GM23338 (cell line): Measurements from ENCODE around the gene DGKD. TPM values are rescaled to one million over a fixed set of nuclear protein-coding genes. Genes with fewer than 3 reads are reported as not detected.
A peak's percentile ranks its signal among the peaks of the same experiment; 100 is the strongest.

Experiments used
- ATAC-seq: fragments of 200-7000 bp; cut with Tn5 transposase; 3 replicates; pipeline ENCODE4 v1.9.1; 2020
- DNase-seq: peaks from one replicate; pipeline ENCODE4 v3.0.0-alpha.2; 2015; ENCODE audit warnings: low spot score
- H2AFZ ChIP-seq: fragments of 200-600 bp; sonication (generic); 2 replicates; pipeline ENCODE4 v1.8.0; 2016; ENCODE audit warnings: antibody characterized with exemption, mild to moderate bottlenecking, moderate library complexity
- H3F3A ChIP-seq: fragments of 200-600 bp; sonication (generic); replicated peaks from 2 replicates; pipeline ENCODE4 v1.8.0; 2017; ENCODE audit warnings: antibody characterized with exemption, mixed run types, low read depth
- H3K27ac ChIP-seq: fragments of 200-600 bp; sonication (generic); 2 replicates; pipeline ENCODE4 v1.6.1; 2016; ENCODE audit warnings: low read depth
- H3K27me3 ChIP-seq: fragments of 200-600 bp; sonication (generic); 2 replicates; pipeline ENCODE4 v1.8.0; 2016; ENCODE audit warnings: mild to moderate bottlenecking, mixed run types, moderate library complexity; ENCODE audit not compliant: insufficient read depth
- H3K36me3 ChIP-seq: fragments of 200-600 bp; sonication (generic); 2 replicates; pipeline ENCODE4 v1.8.0; 2016; ENCODE audit warnings: mild to moderate bottlenecking; ENCODE audit not compliant: insufficient read depth
- H3K4me1 ChIP-seq: fragments of 200-600 bp; sonication (generic); 2 replicates; pipeline ENCODE4 v1.8.0; 2016; ENCODE audit warnings: mild to moderate bottlenecking, moderate library complexity; ENCODE audit not compliant: insufficient read depth
- H3K4me2 ChIP-seq: fragments of 200-600 bp; sonication (generic); 2 replicates; pipeline ENCODE4 v1.7.1; 2017; ENCODE audit warnings: mixed run types
- H3K4me3 ChIP-seq: fragments of 200-600 bp; sonication (generic); 2 replicates; pipeline ENCODE4 v1.6.1; 2016; ENCODE audit warnings: mixed run types
- H3K79me2 ChIP-seq: fragments of 200-600 bp; sonication (generic); replicated peaks from 2 replicates; pipeline ENCODE4 v1.8.0; 2017; ENCODE audit warnings: mild to moderate bottlenecking; ENCODE audit not compliant: insufficient read depth
- H3K9me2 ChIP-seq: fragments of 200-600 bp; sonication (generic); 2 replicates; pipeline ENCODE4 v1.8.0; 2017; ENCODE audit not compliant: insufficient read depth
- H4K20me1 ChIP-seq: fragments of 200-600 bp; sonication (generic); replicated peaks from 2 replicates; pipeline ENCODE4 v1.8.0; 2017; ENCODE audit warnings: mild to moderate bottlenecking; ENCODE audit not compliant: insufficient read depth
- H3K27ac Mint-ChIP-seq: 2 replicates; pipeline ENCODE4 v1.8.0; 2020; ENCODE audit warnings: inconsistent platforms, mild to moderate bottlenecking, moderate library complexity, mixed read lengths
- H3K27me3 Mint-ChIP-seq: 3 replicates; pipeline ENCODE4 v1.8.0; 2022; ENCODE audit warnings: low read depth, mild to moderate bottlenecking, moderate library complexity, mixed read lengths, inconsistent platforms; ENCODE audit not compliant: insufficient read depth, poor library complexity
- H3K36me3 Mint-ChIP-seq: 3 replicates; pipeline ENCODE4 v1.8.0; 2021; ENCODE audit warnings: low read depth, mild to moderate bottlenecking, inconsistent platforms, moderate library complexity, mixed read lengths
- H3K4me1 Mint-ChIP-seq: 3 replicates; pipeline ENCODE4 v1.8.0; 2020; ENCODE audit warnings: mild to moderate bottlenecking, inconsistent platforms, mixed read lengths
- H3K4me3 Mint-ChIP-seq: 3 replicates; pipeline ENCODE4 v1.8.0; 2021; ENCODE audit warnings: moderate library complexity, mild to moderate bottlenecking, inconsistent platforms, mixed read lengths
- H3K9me3 Mint-ChIP-seq: 3 replicates; pipeline ENCODE4 v1.8.0; 2020; ENCODE audit warnings: moderate library complexity, mild to moderate bottlenecking, inconsistent platforms, mixed read lengths
- CREB1 ChIP-seq: fragments of 250-450 bp; sonication (Bioruptor Pico); IDR thresholded peaks from 2 replicates; pipeline ENCODE4 v1.5.0; 2020; ENCODE audit warnings: low read depth, mild to moderate bottlenecking, moderate library complexity
- ETS1 ChIP-seq: IDR thresholded peaks from 2 replicates; pipeline ENCODE4 v1.6.1; 2016; ENCODE audit warnings: antibody characterized with exemption
- EZH2phosphoT487 ChIP-seq: fragments of 200-600 bp; sonication (generic); IDR thresholded peaks from one replicate; pipeline ENCODE4 v1.8.1; 2018; ENCODE audit warnings: antibody characterized with exemption; ENCODE audit not compliant: unreplicated experiment
- JUNB ChIP-seq: IDR thresholded peaks from one replicate; pipeline ENCODE4 v1.6.1; 2016; ENCODE audit warnings: antibody characterized with exemption; ENCODE audit not compliant: unreplicated experiment
- NANOG ChIP-seq: IDR thresholded peaks from 2 replicates; pipeline ENCODE4 v1.6.1; 2016; ENCODE audit warnings: antibody characterized with exemption, borderline replicate concordance
- POLR2AphosphoS5 ChIP-seq: IDR thresholded peaks from 2 replicates; pipeline ENCODE4 v1.6.1; 2016; ENCODE audit warnings: antibody characterized with exemption, low read depth
- REST ChIP-seq: IDR thresholded peaks from one replicate; pipeline ENCODE4 v1.6.1; 2018; ENCODE audit warnings: antibody characterized with exemption; ENCODE audit not compliant: unreplicated experiment
- STAT1 ChIP-seq: IDR thresholded peaks from one replicate; pipeline ENCODE4 v1.6.1; 2016; ENCODE audit warnings: antibody characterized with exemption; ENCODE audit not compliant: unreplicated experiment
- ZNF114 ChIP-seq: fragments of 250-450 bp; sonication (Bioruptor Pico); IDR thresholded peaks from 2 replicates; pipeline ENCODE4 v1.5.0; 2020; ENCODE audit warnings: mild to moderate bottlenecking, moderate library complexity
- polyA plus RNA-seq: library from polyadenylated mRNA; unstranded; fragments of >200 nt; fragmentation: Nextera tagmentation; extraction: Ambion mirVana; gene quantifications from 2 replicates; pipeline ENCODE4 v1.2.1, GENCODE V29; 2016
- total RNA-seq: library from RNA; depleted of rRNA; stranded (reverse); fragments of >200 nt; shearing (Covaris generic); gene quantifications from 2 replicates; pipeline ENCODE4 v1.2.3, GENCODE V29; 2014

Gene DGKD
- total and polyA plus RNA-seq, 2 experiments from 2014 or later: 11.1 to 23.4 TPM

GRCh38 chr2:233371641-233372040, 17.3 kb downstream of the DGKD start:
- Mint-ChIP-seq H3K27ac (no peak overlapping the region), H3K4me3 (no peak overlapping the region), H3K36me3 (no peaks in the 10 kb centered on the region), H3K4me1 (peaks cover 20% of the 10 kb centered on the region), H3K9me3 (no peaks in the 10 kb centered on the region), H3K27me3 (no peaks in the 10 kb centered on the region)
- TF ChIP-seq JUNB: no peak
- TF ChIP-seq NANOG: no peak
- no peak for TF ChIP-seq CREB1 (CRISPR knock-in tag)
- no peak for TF ChIP-seq STAT1
- TF ChIP-seq ETS1: no peak
- no peak for TF ChIP-seq POLR2AphosphoS5
- TF ChIP-seq REST: no peak
- no peak for DNase-seq
- H3K79me2 ChIP-seq: peaks cover 27% of the 10 kb centered on the region
- H3K4me3 ChIP-seq: no peak overlapping the region
- no peaks in the 10 kb centered on the region for H3K9me2 ChIP-seq
- no peaks in the 10 kb centered on the region for H3K27me3 ChIP-seq
- no peaks in the 10 kb centered on the region for H3F3A ChIP-seq
- peak; percentile 65 for ATAC-seq
- peaks cover 16% of the 10 kb centered on the region for H4K20me1 ChIP-seq
- no peak overlapping the region for H3K4me2 ChIP-seq
- no peaks in the 10 kb centered on the region for H3K36me3 ChIP-seq
- H3K4me1 ChIP-seq: peaks cover 6% of the 10 kb centered on the region
- H3K27ac ChIP-seq: no peak overlapping the region
- no peak overlapping the region for H2AFZ ChIP-seq

GRCh38 chr2:233372855-233373254, 18.6 kb downstream of the DGKD start:
- no peak overlapping the region for H3K4me2 ChIP-seq
- peaks cover 6% of the 10 kb centered on the region for H3K4me1 ChIP-seq
- peaks cover 17% of the 10 kb centered on the region for H3K79me2 ChIP-seq
- DNase-seq: no peak
- H3K27ac ChIP-seq: no peak overlapping the region
- no peak for ATAC-seq
- no peak overlapping the region for H3K4me3 ChIP-seq
- no peaks in the 10 kb centered on the region for H3K36me3 ChIP-seq
- no peaks in the 10 kb centered on the region for H3K27me3 ChIP-seq
- no peak overlapping the region for H2AFZ ChIP-seq
- H3K27ac Mint-ChIP-seq: no peak overlapping the region; the same call in 1 of the 2 replicates
- H3F3A ChIP-seq: no peaks in the 10 kb centered on the region
- H3K27me3 Mint-ChIP-seq: no peaks in the 10 kb centered on the region
- H3K4me3 Mint-ChIP-seq: no peak overlapping the region
- no peaks in the 10 kb centered on the region for H3K9me2 ChIP-seq
- H3K9me3 Mint-ChIP-seq: no peaks in the 10 kb centered on the region
- H3K36me3 Mint-ChIP-seq: peaks cover 8% of the 10 kb centered on the region; the same call in 2 of the 3 replicates
- H3K4me1 Mint-ChIP-seq: peaks cover 20% of the 10 kb centered on the region
- peaks cover 16% of the 10 kb centered on the region; the same call in 1 of the 2 replicates for H4K20me1 ChIP-seq
- no peak for TF ChIP-seq ZNF114 (CRISPR knock-in tag)
- no peak for TF ChIP-seq EZH2phosphoT487
- no peak for TF ChIP-seq REST
- TF ChIP-seq NANOG: no peak
